Measurements from ENCODE around the gene ARHGAP24. TPM values are rescaled to one million over a fixed set of nuclear protein-coding genes. Genes with fewer than 3 reads are reported as not detected.

ARHGAP24 gene
- total RNA-seq: 1 to 10 TPM; 4.4 to 7.3 TPM
- not detected for polyA plus RNA-seq
- 0 to 1.5 (median 0.04) reads per million in 6 experiments for total RNA-seq

GRCh38 chr4:85474818-85475630, at the start of gene ARHGAP24:
Gene ARHGAP24 (plus strand): TSS chr4:85475150.
- Mint-ChIP-seq H3K36me3 (no peaks in the 10 kb centered on the region), H3K9me3 (peaks cover 0 to 6% (median 0%) of the 10 kb centered on the region in 9 donors), H3K4me3 (peak within 1 kb of the TSS in 2 of 10 donors; percentile 75 to 83), H3K27me3 (peaks cover 9 to 16% (median 15%) of the 10 kb centered on the region in 5 donors), H3K4me1 (no peaks in the 10 kb centered on the region), H3K27ac (peak within 1 kb of the TSS in 1 of 10 donors; percentile 61)
- peak in 2 of 10 donors; percentile 19 to 61 for DNase-seq
- POLR2A ChIA-PET: no interaction called here
- peak in 1 of 2 donors; percentile 70 for ATAC-seq

GRCh38 chr4:85426366-85426765, 48.6 kb upstream of the ARHGAP24 start:
- H3K27ac Mint-ChIP-seq: no peak overlapping the region
- peaks cover 0 to 9% (median 0%) of the 10 kb centered on the region in 5 donors for H3K27me3 Mint-ChIP-seq
- H3K9me3 Mint-ChIP-seq: peaks cover 0 to 5% (median 0%) of the 10 kb centered on the region in 9 donors
- no peaks in the 10 kb centered on the region for H3K36me3 Mint-ChIP-seq
- no peak for ATAC-seq
- H3K4me1 Mint-ChIP-seq: no peaks in the 10 kb centered on the region
- DNase-seq: no peak
- no peak overlapping the region for H3K4me3 Mint-ChIP-seq
- POLR2A ChIA-PET: no interaction called here

GRCh38 chr4:85427123-85427522, 47.8 kb upstream of the ARHGAP24 start:
- DNase-seq (no peak), ATAC-seq (no peak)
- POLR2A ChIA-PET: no interaction called here
- Mint-ChIP-seq H3K9me3 (peaks cover 0 to 5% (median 0%) of the 10 kb centered on the region in 9 donors), H3K36me3 (no peaks in the 10 kb centered on the region), H3K4me1 (no peaks in the 10 kb centered on the region), H3K4me3 (no peak overlapping the region), H3K27me3 (peaks cover 0 to 9% (median 0%) of the 10 kb centered on the region in 5 donors), H3K27ac (no peak overlapping the region)

GRCh38 chr4:85430226-85430625, 44.7 kb upstream of the ARHGAP24 start:
- Mint-ChIP-seq H3K36me3 (no peaks in the 10 kb centered on the region), H3K27me3 (peaks cover 0 to 13% (median 1%) of the 10 kb centered on the region in 5 donors), H3K27ac (no peak overlapping the region), H3K4me3 (no peak overlapping the region), H3K4me1 (no peaks in the 10 kb centered on the region), H3K9me3 (peaks cover 0 to 5% (median 0%) of the 10 kb centered on the region in 9 donors)
- no peak for DNase-seq
- no peak for ATAC-seq
- POLR2A ChIA-PET: no interaction called here

- no peak for ATAC-seq
- POLR2A ChIA-PET: no interaction called here
- H3K27me3 Mint-ChIP-seq: peaks cover 0 to 13% (median 1%) of the 10 kb centered on the region in 5 donors
- no peaks in the 10 kb centered on the region for H3K36me3 Mint-ChIP-seq
- no peak for DNase-seq
- no peaks in the 10 kb centered on the region for H3K4me1 Mint-ChIP-seq
- H3K4me3 Mint-ChIP-seq: no peak overlapping the region
- H3K9me3 Mint-ChIP-seq: peaks cover 0 to 5% (median 0%) of the 10 kb centered on the region in 9 donors
- H3K27ac Mint-ChIP-seq: no peak overlapping the region
Observed at GRCh38 chr4:85430697-85431096, 44.3 kb upstream of the ARHGAP24 start.

GRCh38 chr4:85431156-85431555, 43.8 kb upstream of the ARHGAP24 start:
- Mint-ChIP-seq H3K4me3 (no peak overlapping the region), H3K4me1 (no peaks in the 10 kb centered on the region), H3K9me3 (peaks cover 0 to 5% (median 0%) of the 10 kb centered on the region in 9 donors), H3K27me3 (peaks cover 0 to 13% (median 1%) of the 10 kb centered on the region in 5 donors), H3K27ac (no peak overlapping the region), H3K36me3 (no peaks in the 10 kb centered on the region)
- POLR2A ChIA-PET: no interaction called here
- DNase-seq (no peak), ATAC-seq (no peak)

- H3K36me3 Mint-ChIP-seq: no peaks in the 10 kb centered on the region
- POLR2A ChIA-PET: no interaction called here
- no peaks in the 10 kb centered on the region for H3K4me1 Mint-ChIP-seq
- no peak overlapping the region for H3K4me3 Mint-ChIP-seq
- peaks cover 0 to 13% (median 3%) of the 10 kb centered on the region in 5 donors for H3K27me3 Mint-ChIP-seq
- ATAC-seq (no peak), DNase-seq (no peak)
- H3K9me3 Mint-ChIP-seq: peaks cover 0 to 4% (median 0%) of the 10 kb centered on the region in 9 donors
- H3K27ac Mint-ChIP-seq: no peak overlapping the region
Observed at GRCh38 chr4:85431881-85432485, 43.0 kb upstream of the ARHGAP24 start.

- Mint-ChIP-seq H3K4me3 (no peak overlapping the region), H3K9me3 (peaks cover 0 to 3% (median 0%) of the 10 kb centered on the region in 9 donors), H3K27me3 (peaks cover 0 to 3% (median 0%) of the 10 kb centered on the region in 5 donors), H3K36me3 (no peaks in the 10 kb centered on the region), H3K4me1 (peaks cover 0 to 6% (median 0%) of the 10 kb centered on the region in 4 donors), H3K27ac (no peak overlapping the region)
- POLR2A ChIA-PET: no interaction called here
- DNase-seq: no peak
- no peak for ATAC-seq
Observed at GRCh38 chr4:85445050-85445639, 29.8 kb upstream of the ARHGAP24 start.

GRCh38 chr4:85446141-85446861, 28.6 kb upstream of the ARHGAP24 start:
- Mint-ChIP-seq H3K4me1 (peaks cover 0 to 6% (median 0%) of the 10 kb centered on the region in 4 donors), H3K36me3 (no peaks in the 10 kb centered on the region), H3K27ac (no peak overlapping the region), H3K27me3 (peaks cover 0 to 3% (median 0%) of the 10 kb centered on the region in 5 donors), H3K9me3 (peaks cover 0 to 3% (median 0%) of the 10 kb centered on the region in 9 donors), H3K4me3 (no peak overlapping the region)
- POLR2A ChIA-PET: no interaction called here
- no peak for DNase-seq
- ATAC-seq: no peak

GRCh38 chr4:85448906-85449890, 25.8 kb upstream of the ARHGAP24 start:
- DNase-seq: no peak
- Mint-ChIP-seq H3K27me3 (peaks cover 0 to 3% (median 0%) of the 10 kb centered on the region in 5 donors), H3K4me3 (peak overlapping the region in 1 of 10 donors; percentile 48), H3K27ac (no peak overlapping the region), H3K4me1 (peaks cover 0 to 6% (median 0%) of the 10 kb centered on the region in 4 donors), H3K36me3 (no peaks in the 10 kb centered on the region), H3K9me3 (no peaks in the 10 kb centered on the region)
- POLR2A ChIA-PET: no interaction called here
- no peak for ATAC-seq

GRCh38 chr4:85452058-85452731, 22.8 kb upstream of the ARHGAP24 start:
- no peak for ATAC-seq
- H3K4me1 Mint-ChIP-seq: peaks cover 0 to 6% (median 0%) of the 10 kb centered on the region in 4 donors
- H3K27ac Mint-ChIP-seq: no peak overlapping the region
- no peak for DNase-seq
- H3K4me3 Mint-ChIP-seq: no peak overlapping the region
- peaks cover 0 to 3% (median 0%) of the 10 kb centered on the region in 5 donors for H3K27me3 Mint-ChIP-seq
- POLR2A ChIA-PET: no interaction called here
- no peaks in the 10 kb centered on the region for H3K9me3 Mint-ChIP-seq
- no peaks in the 10 kb centered on the region for H3K36me3 Mint-ChIP-seq
